GM04503 (cell line): ENCODE measurements around the gene AMPD1.
A peak's percentile ranks its signal among the peaks of the same experiment; 100 is the strongest.

Experiments used
- DNase-seq: peaks from one replicate; pipeline ENCODE4 v3.0.0-alpha.2; 2012; ENCODE audit warnings: low read depth

The AMPD1 gene

GRCh38 chr1:114695430-114696058 is at the start of gene AMPD1:
Gene AMPD1, minus strand, starts transcription at chr1:114695546. Its CDS starts 75 bp downstream, at chr1:114695471.
- no peak for DNase-seq

- DNase-seq, result no peak
Observed at GRCh38 chr1:114741963-114742746, 46.8 kb upstream of the AMPD1 start.

GRCh38 chr1:114740331-114740730 is 45.0 kb upstream of the AMPD1 start:
- DNase-seq, result no peak

GRCh38 chr1:114737314-114737849 is 42.0 kb upstream of the AMPD1 start:
- no peak for DNase-seq

GRCh38 chr1:114735479-114735878 is 40.1 kb upstream of the AMPD1 start:
- DNase-seq, result no peak

GRCh38 chr1:114729782-114730181 is 34.4 kb upstream of the AMPD1 start:
- DNase-seq, result no peak

GRCh38 chr1:114728553-114728952 is 33.2 kb upstream of the AMPD1 start:
- DNase-seq, result no peak

- DNase-seq, result no peak
Observed at GRCh38 chr1:114725230-114725629, 29.9 kb upstream of the AMPD1 start.

- no peak for DNase-seq
Observed at GRCh38 chr1:114723915-114724314, 28.6 kb upstream of the AMPD1 start.

- DNase-seq, result no peak
Observed at GRCh38 chr1:114723457-114723856, 28.1 kb upstream of the AMPD1 start.

- no peak for DNase-seq
Observed at GRCh38 chr1:114720492-114720891, 25.1 kb upstream of the AMPD1 start.

- no peak for DNase-seq
Observed at GRCh38 chr1:114719424-114719787, 24.1 kb upstream of the AMPD1 start.

GRCh38 chr1:114718661-114719423 is 23.5 kb upstream of the AMPD1 start:
- DNase-seq, result no peak

GRCh38 chr1:114716304-114717170 is 21.2 kb upstream of the AMPD1 start, which contains the start of gene NRAS:
Gene NRAS, minus strand, starts transcription at chr1:114716771. Its CDS starts 611 bp downstream, at chr1:114716160.
- DNase-seq, result peak; percentile 41

- DNase-seq, result no peak
Observed at GRCh38 chr1:114715952-114716303, 20.6 kb upstream of the AMPD1 start.

- no peak for DNase-seq
Observed at GRCh38 chr1:114712977-114713376, 17.6 kb upstream of the AMPD1 start.

GRCh38 chr1:114710360-114710759 is 15.0 kb upstream of the AMPD1 start:
- no peak for DNase-seq

GRCh38 chr1:114707604-114708003 is 12.3 kb upstream of the AMPD1 start:
- no peak for DNase-seq

- no peak for DNase-seq
Observed at GRCh38 chr1:114703242-114703641, 7.9 kb upstream of the AMPD1 start.

GRCh38 chr1:114702737-114703136 is 7.4 kb upstream of the AMPD1 start:
- no peak for DNase-seq

- no peak for DNase-seq
Observed at GRCh38 chr1:114701931-114702330, 6.6 kb upstream of the AMPD1 start.
